Measurements from ENCODE around the gene IL7R.

DNA sequence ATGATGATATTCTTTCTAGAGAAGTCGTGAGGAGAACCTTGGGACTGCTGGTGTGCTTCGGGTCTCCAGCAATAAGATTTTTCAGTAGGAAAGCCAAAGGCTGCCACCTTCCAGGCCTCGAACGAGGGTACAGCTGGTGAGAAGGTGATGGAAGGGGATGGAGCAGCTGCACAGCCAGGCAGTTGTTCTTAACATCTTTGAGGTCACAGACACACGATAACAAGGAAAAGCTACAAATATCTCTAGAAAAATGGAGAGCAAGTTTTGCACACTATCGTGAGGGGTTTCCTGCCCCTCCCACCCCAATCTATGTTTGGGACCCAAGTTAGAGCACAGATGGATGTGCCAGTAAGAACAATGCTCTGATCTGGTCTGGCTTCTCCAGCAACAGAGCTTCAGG is 6.8 kb upstream of the IL7R start:
- TF ChIP-seq, protein P1, sequence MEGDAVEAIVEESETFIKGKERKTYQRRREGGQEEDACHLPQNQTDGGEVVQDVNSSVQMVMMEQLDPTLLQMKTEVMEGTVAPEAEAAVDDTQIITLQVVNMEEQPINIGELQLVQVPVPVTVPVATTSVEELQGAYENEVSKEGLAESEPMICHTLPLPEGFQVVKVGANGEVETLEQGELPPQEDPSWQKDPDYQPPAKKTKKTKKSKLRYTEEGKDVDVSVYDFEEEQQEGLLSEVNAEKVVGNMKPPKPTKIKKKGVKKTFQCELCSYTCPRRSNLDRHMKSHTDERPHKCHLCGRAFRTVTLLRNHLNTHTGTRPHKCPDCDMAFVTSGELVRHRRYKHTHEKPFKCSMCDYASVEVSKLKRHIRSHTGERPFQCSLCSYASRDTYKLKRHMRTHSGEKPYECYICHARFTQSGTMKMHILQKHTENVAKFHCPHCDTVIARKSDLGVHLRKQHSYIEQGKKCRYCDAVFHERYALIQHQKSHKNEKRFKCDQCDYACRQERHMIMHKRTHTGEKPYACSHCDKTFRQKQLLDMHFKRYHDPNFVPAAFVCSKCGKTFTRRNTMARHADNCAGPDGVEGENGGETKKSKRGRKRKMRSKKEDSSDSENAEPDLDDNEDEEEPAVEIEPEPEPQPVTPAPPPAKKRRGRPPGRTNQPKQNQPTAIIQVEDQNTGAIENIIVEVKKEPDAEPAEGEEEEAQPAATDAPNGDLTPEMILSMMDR (IDR thresholded peaks at IDR 0.05) = no peak
- no peak for TF ChIP-seq POLR2A (IDR thresholded peaks at IDR 0.05; ENCODE audit: low read length)
